Neural cell (in vitro differentiated cells): ENCODE data around the gene GALNT10. TPM values are rescaled to one million over a fixed set of nuclear protein-coding genes. Genes with fewer than 3 reads are reported as not detected.
"Not testable (repeated sequence)": the region's sequence is repeated elsewhere in the genome, so short reads cannot be mapped to it uniquely, and the experiment has no call there.

Experiments used
- H2AFZ ChIP-seq: fragments of 200-600, 300-800 bp; sonication (generic), shearing (Covaris generic); 2 replicates; pipeline ENCODE4 v1.6.0; 2014; ENCODE audit warnings: low read depth, mild to moderate bottlenecking, antibody characterized with exemption, low read length, moderate library complexity
- H3F3A ChIP-seq: fragments of 200-600 bp; shearing (Covaris generic); 2 replicates; pipeline ENCODE4 v1.6.1; 2016; ENCODE audit warnings: mild to moderate bottlenecking, moderate library complexity, mixed read lengths, antibody characterized with exemption, low read length; ENCODE audit not compliant: insufficient read depth, poor library complexity, severe bottlenecking
- H3K27ac ChIP-seq: fragments of 200-600, 300-800 bp; sonication (generic), shearing (Covaris generic); 2 replicates; pipeline ENCODE4 v1.5.1; 2014; ENCODE audit warnings: mild to moderate bottlenecking, low read length, moderate library complexity
- H3K27me3 ChIP-seq: fragments of 300-800, 200-600 bp; sonication (generic), shearing (Covaris generic); 2 replicates; pipeline ENCODE4 v1.6.0; 2014; ENCODE audit warnings: mild to moderate bottlenecking, low read depth, low read length, moderate library complexity; ENCODE audit not compliant: insufficient read depth
- H3K36me3 ChIP-seq: fragments of 300-800, 200-600 bp; sonication (generic), shearing (Covaris generic); 2 replicates; pipeline ENCODE4 v1.5.1; 2014; ENCODE audit warnings: mild to moderate bottlenecking, antibody characterized with exemption, low read length, moderate library complexity; ENCODE audit not compliant: insufficient read depth
- H3K4me2 ChIP-seq: fragments of 300-800, 200-600 bp; sonication (generic), shearing (Covaris generic); 2 replicates; pipeline ENCODE4 v1.6.0; 2014; ENCODE audit warnings: mild to moderate bottlenecking, low read length
- H3K4me3 ChIP-seq: fragments of 300-800, 200-600 bp; sonication (generic), shearing (Covaris generic); 2 replicates; pipeline ENCODE4 v1.5.1; 2014; ENCODE audit warnings: mild to moderate bottlenecking, low read length, moderate library complexity
- H3K79me2 ChIP-seq: fragments of 200-600 bp; shearing (Covaris generic); replicated peaks from 2 replicates; pipeline ENCODE4 v1.6.0; 2014; ENCODE audit warnings: mild to moderate bottlenecking, low read length, moderate library complexity; ENCODE audit not compliant: insufficient read depth
- H3K9ac ChIP-seq: fragments of 300-800, 200-600 bp; sonication (generic), shearing (Covaris generic); 2 replicates; pipeline ENCODE4 v1.6.1; 2016; ENCODE audit warnings: mild to moderate bottlenecking, low read length, mixed read lengths
- H3K9me2 ChIP-seq: fragments of 200-600 bp; shearing (Covaris generic); 2 replicates; pipeline ENCODE4 v1.6.1; 2016; ENCODE audit warnings: mild to moderate bottlenecking, low read length, mixed read lengths; ENCODE audit not compliant: insufficient read depth
- H3K9me3 ChIP-seq: fragments of 200-600, 300-800 bp; sonication (generic), shearing (Covaris generic); 2 replicates; pipeline ENCODE4 v1.6.1; 2016; ENCODE audit warnings: mild to moderate bottlenecking, mixed run types, low read length, moderate library complexity, mixed read lengths
- H4K20me1 ChIP-seq: fragments of 200-600 bp; shearing (Covaris generic); 2 replicates; pipeline ENCODE4 v1.6.1; 2016; ENCODE audit warnings: mild to moderate bottlenecking, mixed run types; ENCODE audit not compliant: insufficient read depth
- CTCF ChIP-seq: fragments of 450-650 bp; IDR thresholded peaks from 2 replicates; pipeline ENCODE4 v1.5.1; 2014; ENCODE audit warnings: antibody characterized with exemption, mild to moderate bottlenecking, moderate library complexity; ENCODE audit not compliant: poor library complexity, severe bottlenecking
- EP300 ChIP-seq: fragments of 450-650 bp; conservative IDR thresholded peaks from 2 replicates; pipeline ENCODE4 v1.6.1; 2014; ENCODE audit warnings: antibody characterized with exemption, mild to moderate bottlenecking, moderate library complexity; ENCODE audit not compliant: poor library complexity, severe bottlenecking
- EZH2 ChIP-seq: fragments of 200-600, 300-800 bp; shearing (Covaris generic), sonication (generic); IDR thresholded peaks from 2 replicates; pipeline ENCODE4 v1.6.1; 2014; ENCODE audit warnings: antibody characterized with exemption, low read length, borderline replicate concordance, mild to moderate bottlenecking; ENCODE audit not compliant: insufficient read depth, poor library complexity, severe bottlenecking
- MXI1 ChIP-seq: fragments of 450-650 bp; conservative IDR thresholded peaks from 2 replicates; pipeline ENCODE4 v1.6.1; 2014; ENCODE audit warnings: antibody characterized with exemption, mild to moderate bottlenecking; ENCODE audit not compliant: poor library complexity, severe bottlenecking
- POLR2AphosphoS5 ChIP-seq: IDR thresholded peaks from 2 replicates; pipeline ENCODE4 v1.6.1; 2012
- RAD21 ChIP-seq: fragments of 450-650 bp; conservative IDR thresholded peaks from 2 replicates; pipeline ENCODE4 v1.6.1; 2014; ENCODE audit warnings: antibody characterized with exemption, mild to moderate bottlenecking, moderate library complexity
- REST ChIP-seq: IDR thresholded peaks from 2 replicates; pipeline ENCODE4 v1.6.1; 2012; ENCODE audit warnings: borderline replicate concordance
- SMC3 ChIP-seq: fragments of 450-650 bp; conservative IDR thresholded peaks from 2 replicates; pipeline ENCODE4 v1.6.1; 2014; ENCODE audit warnings: antibody characterized with exemption, mild to moderate bottlenecking, moderate library complexity; ENCODE audit not compliant: poor library complexity
- TAF1 ChIP-seq: IDR thresholded peaks from 2 replicates; pipeline ENCODE4 v1.6.1; 2012; ENCODE audit warnings: low read depth
- polyA plus RNA-seq: library from polyadenylated mRNA; depleted of rRNA; stranded (reverse); fragments of >200 nt; gene quantifications from 2 replicates; pipeline ENCODE4 v1.2.3, GENCODE V29; 2014

Gene GALNT10
- polyA plus RNA-seq, 1 donor from 2014 or later = 3.1 TPM

- no peaks in the 10 kb centered on the region for H3F3A ChIP-seq
- no peaks in the 10 kb centered on the region for H4K20me1 ChIP-seq
- TF ChIP-seq EP300 (no peak), SMC3 (no peak), CTCF (no peak), POLR2AphosphoS5 (no peak), EZH2 (no peak), RAD21 (no peak), TAF1 (no peak), MXI1 (no peak), REST (no peak)
- H3K9me3 ChIP-seq = no peaks in the 10 kb centered on the region
- H3K4me3 ChIP-seq = no peak overlapping the region
- no peak overlapping the region for H3K9ac ChIP-seq
- H2AFZ ChIP-seq = no peak overlapping the region
- no peaks in the 10 kb centered on the region for H3K79me2 ChIP-seq
- H3K4me2 ChIP-seq = no peak overlapping the region
- H3K27me3 ChIP-seq = no peaks in the 10 kb centered on the region
- H3K36me3 ChIP-seq = no peaks in the 10 kb centered on the region
- H3K27ac ChIP-seq = no peak overlapping the region
- H3K9me2 ChIP-seq = no peaks in the 10 kb centered on the region
Measured at GRCh38 chr5:154147666-154148065, 42.9 kb upstream of the GALNT10 start.

GRCh38 chr5:154150471-154150870, 40.1 kb upstream of the GALNT10 start:
- H4K20me1 ChIP-seq, H3K4me2 ChIP-seq, H3K27me3 ChIP-seq, H3F3A ChIP-seq, H2AFZ ChIP-seq, H3K79me2 ChIP-seq, H3K36me3 ChIP-seq, H3K9me2 ChIP-seq, H3K9me3 ChIP-seq, H3K4me3 ChIP-seq, H3K27ac ChIP-seq, H3K9ac ChIP-seq: not testable (repeated sequence)
